Stimulated activated CD4-positive, alpha-beta T cell treated with anti-CD3 and anti-CD28 coated beads, Interleukin-2, amount 100 ng/mL, for 24 hours (primary cell): ENCODE results near the gene OCIAD2.
"Not testable (repeated sequence)": the region's sequence is repeated elsewhere in the genome, so short reads cannot be mapped to it uniquely, and the experiment has no call there.

Experiments
- DNase-seq, 2 donors: peaks; one replicate each; pipeline ENCODE4 v3.0.0-alpha.2; 2020

OCIAD2 gene

GRCh38 chr4:48905363-48906015, 1.1 kb downstream of the OCIAD2 start:
- DNase-seq, result no peak

- DNase-seq, result no peak
Observed at GRCh38 chr4:48904541-48905142, 1.9 kb downstream of the OCIAD2 start.

- no peak for DNase-seq
Observed at GRCh38 chr4:48904101-48904500, 2.5 kb downstream of the OCIAD2 start.

GRCh38 chr4:48902266-48902665, 4.3 kb downstream of the OCIAD2 start:
- DNase-seq, result no peak

GRCh38 chr4:48901196-48901595, 5.4 kb downstream of the OCIAD2 start:
- DNase-seq, result no peak

- DNase-seq, result no peak
Observed at GRCh38 chr4:48899950-48900349, 6.6 kb downstream of the OCIAD2 start.

- no peak for DNase-seq
Observed at GRCh38 chr4:48899432-48899749, 7.2 kb downstream of the OCIAD2 start.

- no peak for DNase-seq
Observed at GRCh38 chr4:48898733-48899431, 7.7 kb downstream of the OCIAD2 start.

GRCh38 chr4:48896845-48897244, 9.7 kb downstream of the OCIAD2 start:
- DNase-seq, result no peak

GRCh38 chr4:48891028-48891619, 15.4 kb downstream of the OCIAD2 start:
- no peak for DNase-seq

- DNase-seq, result not testable (repeated sequence)
Observed at GRCh38 chr4:48889750-48890149, 16.8 kb downstream of the OCIAD2 start.

- not testable (repeated sequence) for DNase-seq
Observed at GRCh38 chr4:48881646-48882045, 24.9 kb downstream of the OCIAD2 start.

- no peak for DNase-seq
Observed at GRCh38 chr4:48879561-48880442, 26.8 kb downstream of the OCIAD2 start.

- no peak for DNase-seq
Observed at GRCh38 chr4:48877827-48878535, 28.6 kb downstream of the OCIAD2 start.

GRCh38 chr4:48864696-48865095, 41.9 kb downstream of the OCIAD2 start:
- not testable (repeated sequence) for DNase-seq

GRCh38 chr4:48863728-48864127, 42.8 kb downstream of the OCIAD2 start:
- DNase-seq, result no peak

GRCh38 chr4:48862661-48863060, 43.9 kb downstream of the OCIAD2 start:
- DNase-seq, result no peak

GRCh38 chr4:48862038-48862437, 44.5 kb downstream of the OCIAD2 start:
- DNase-seq, result no peak

- no peak for DNase-seq
Observed at GRCh38 chr4:48858130-48858529, 48.4 kb downstream of the OCIAD2 start.

GRCh38 chr4:48854982-48855381, 51.6 kb downstream of the OCIAD2 start:
- DNase-seq, result no peak

GRCh38 chr4:48854395-48854683, 52.2 kb downstream of the OCIAD2 start:
- no peak for DNase-seq

GRCh38 chr4:48853604-48854394, 52.8 kb downstream of the OCIAD2 start:
- DNase-seq, result no peak
